Neural crest cell (in vitro differentiated cells): Measurements from ENCODE around the gene C1orf105. TPM values are rescaled to one million over a fixed set of nuclear protein-coding genes. Genes with fewer than 3 reads are reported as not detected.

Experiments
- DNase-seq: peaks from one replicate; pipeline ENCODE4 v3.0.0; 2021; ENCODE audit warnings: low read depth, mixed read lengths, low spot score
- H3K27ac Mint-ChIP-seq: one replicate; pipeline ENCODE4 v1.8.0; 2021; ENCODE audit warnings: mild to moderate bottlenecking, mixed read lengths; ENCODE audit not compliant: unreplicated experiment
- H3K27me3 Mint-ChIP-seq: 2 replicates; pipeline ENCODE4 v1.8.0; 2021; ENCODE audit warnings: low read depth, mild to moderate bottlenecking, mixed read lengths
- H3K36me3 Mint-ChIP-seq: 2 replicates; pipeline ENCODE4 v1.8.0; 2021; ENCODE audit warnings: low read depth, mild to moderate bottlenecking, mixed read lengths
- H3K4me1 Mint-ChIP-seq: 2 replicates; pipeline ENCODE4 v1.8.0; 2021; ENCODE audit warnings: mixed read lengths
- H3K4me3 Mint-ChIP-seq: one replicate; pipeline ENCODE4 v1.8.0; 2021; ENCODE audit warnings: mild to moderate bottlenecking, mixed read lengths
- H3K9me3 Mint-ChIP-seq: 2 replicates; pipeline ENCODE4 v1.8.0; 2021; ENCODE audit warnings: mixed read lengths
- total RNA-seq: library from RNA; stranded (reverse); gene quantifications from 2 replicates; pipeline ENCODE4 v1.2.1, GENCODE V29; 2021
- TF ChIP-seq, protein P1 (sequence below): fragments of 200-600 bp; sonication (generic); conservative IDR thresholded peaks from 2 replicates; pipeline ENCODE4 v1.5.0; 2021; ENCODE audit warnings: antibody characterized with exemption, mild to moderate bottlenecking

Gene C1orf105
- total RNA-seq, 1 donor from 2014 or later = not detected

GRCh38 chr1:172395576-172395975 lies 24.9 kb upstream of the C1orf105 start:
- Mint-ChIP-seq H3K4me1 (peaks cover 64% of the 10 kb centered on the region), H3K36me3 (no peaks in the 10 kb centered on the region), H3K27me3 (no peaks in the 10 kb centered on the region), H3K27ac (no peak overlapping the region), H3K4me3 (no peak overlapping the region), H3K9me3 (no peaks in the 10 kb centered on the region)
- TF ChIP-seq, protein P1, sequence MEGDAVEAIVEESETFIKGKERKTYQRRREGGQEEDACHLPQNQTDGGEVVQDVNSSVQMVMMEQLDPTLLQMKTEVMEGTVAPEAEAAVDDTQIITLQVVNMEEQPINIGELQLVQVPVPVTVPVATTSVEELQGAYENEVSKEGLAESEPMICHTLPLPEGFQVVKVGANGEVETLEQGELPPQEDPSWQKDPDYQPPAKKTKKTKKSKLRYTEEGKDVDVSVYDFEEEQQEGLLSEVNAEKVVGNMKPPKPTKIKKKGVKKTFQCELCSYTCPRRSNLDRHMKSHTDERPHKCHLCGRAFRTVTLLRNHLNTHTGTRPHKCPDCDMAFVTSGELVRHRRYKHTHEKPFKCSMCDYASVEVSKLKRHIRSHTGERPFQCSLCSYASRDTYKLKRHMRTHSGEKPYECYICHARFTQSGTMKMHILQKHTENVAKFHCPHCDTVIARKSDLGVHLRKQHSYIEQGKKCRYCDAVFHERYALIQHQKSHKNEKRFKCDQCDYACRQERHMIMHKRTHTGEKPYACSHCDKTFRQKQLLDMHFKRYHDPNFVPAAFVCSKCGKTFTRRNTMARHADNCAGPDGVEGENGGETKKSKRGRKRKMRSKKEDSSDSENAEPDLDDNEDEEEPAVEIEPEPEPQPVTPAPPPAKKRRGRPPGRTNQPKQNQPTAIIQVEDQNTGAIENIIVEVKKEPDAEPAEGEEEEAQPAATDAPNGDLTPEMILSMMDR = no peak
- DNase-seq = no peak

DNA sequence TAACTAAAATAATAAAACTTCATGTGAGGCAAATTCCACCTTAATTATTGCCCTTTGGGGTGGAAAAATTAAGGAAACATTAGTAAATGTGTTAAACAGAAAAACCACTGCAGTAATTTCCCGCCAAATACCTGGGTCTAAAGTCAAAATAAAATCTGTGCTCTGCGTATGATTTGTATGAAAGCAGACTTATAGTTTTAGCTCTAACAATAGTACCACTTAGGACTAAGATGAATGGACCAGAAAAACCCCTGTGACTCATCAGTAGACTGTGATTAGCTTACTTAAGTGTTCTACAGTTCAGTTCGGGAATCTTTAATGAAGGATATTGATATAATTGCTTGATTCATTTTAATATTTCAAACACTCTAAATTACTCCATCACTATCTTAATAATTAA lies 23.3 kb upstream of the C1orf105 start:
- TF ChIP-seq, protein P1 = no peak
- H3K9me3 Mint-ChIP-seq = no peaks in the 10 kb centered on the region
- no peaks in the 10 kb centered on the region for H3K27me3 Mint-ChIP-seq
- DNase-seq = no peak
- peaks cover 55% of the 10 kb centered on the region for H3K4me1 Mint-ChIP-seq
- H3K27ac Mint-ChIP-seq = no peak overlapping the region
- no peak overlapping the region for H3K4me3 Mint-ChIP-seq
- H3K36me3 Mint-ChIP-seq = no peaks in the 10 kb centered on the region

- no peak for DNase-seq
- H3K27me3 Mint-ChIP-seq = no peaks in the 10 kb centered on the region
- H3K36me3 Mint-ChIP-seq = no peaks in the 10 kb centered on the region
- no peak overlapping the region for H3K27ac Mint-ChIP-seq
- no peaks in the 10 kb centered on the region for H3K9me3 Mint-ChIP-seq
- H3K4me1 Mint-ChIP-seq = peaks cover 55% of the 10 kb centered on the region
- TF ChIP-seq, protein P1 = no peak
- no peak overlapping the region for H3K4me3 Mint-ChIP-seq
Measured at GRCh38 chr1:172397633-172398032, 22.9 kb upstream of the C1orf105 start.

DNA sequence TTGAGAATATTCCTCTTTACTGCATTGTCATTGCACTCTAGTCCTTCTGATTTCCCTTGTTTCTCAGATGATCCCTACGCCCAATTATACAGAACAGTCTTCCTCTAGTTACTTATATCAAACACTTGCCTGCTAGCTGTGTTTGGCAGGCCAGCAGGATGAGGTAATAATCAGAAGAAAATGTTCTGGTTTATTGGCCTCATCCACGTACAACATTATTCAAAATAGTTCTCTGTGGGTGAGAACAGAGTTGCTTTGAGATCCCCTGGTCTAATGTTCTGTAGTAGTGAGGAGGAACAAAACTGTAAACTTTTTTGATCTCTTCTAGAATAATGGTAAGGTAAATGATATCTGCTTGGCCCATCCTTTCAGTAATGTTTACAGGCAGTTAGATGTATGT lies 22.3 kb upstream of the C1orf105 start:
- no peaks in the 10 kb centered on the region for H3K36me3 Mint-ChIP-seq
- DNase-seq = no peak
- TF ChIP-seq, protein P1 = no peak
- H3K4me3 Mint-ChIP-seq = no peak overlapping the region
- no peaks in the 10 kb centered on the region for H3K27me3 Mint-ChIP-seq
- peaks cover 52% of the 10 kb centered on the region for H3K4me1 Mint-ChIP-seq
- H3K27ac Mint-ChIP-seq = no peak overlapping the region
- H3K9me3 Mint-ChIP-seq = no peaks in the 10 kb centered on the region

DNA sequence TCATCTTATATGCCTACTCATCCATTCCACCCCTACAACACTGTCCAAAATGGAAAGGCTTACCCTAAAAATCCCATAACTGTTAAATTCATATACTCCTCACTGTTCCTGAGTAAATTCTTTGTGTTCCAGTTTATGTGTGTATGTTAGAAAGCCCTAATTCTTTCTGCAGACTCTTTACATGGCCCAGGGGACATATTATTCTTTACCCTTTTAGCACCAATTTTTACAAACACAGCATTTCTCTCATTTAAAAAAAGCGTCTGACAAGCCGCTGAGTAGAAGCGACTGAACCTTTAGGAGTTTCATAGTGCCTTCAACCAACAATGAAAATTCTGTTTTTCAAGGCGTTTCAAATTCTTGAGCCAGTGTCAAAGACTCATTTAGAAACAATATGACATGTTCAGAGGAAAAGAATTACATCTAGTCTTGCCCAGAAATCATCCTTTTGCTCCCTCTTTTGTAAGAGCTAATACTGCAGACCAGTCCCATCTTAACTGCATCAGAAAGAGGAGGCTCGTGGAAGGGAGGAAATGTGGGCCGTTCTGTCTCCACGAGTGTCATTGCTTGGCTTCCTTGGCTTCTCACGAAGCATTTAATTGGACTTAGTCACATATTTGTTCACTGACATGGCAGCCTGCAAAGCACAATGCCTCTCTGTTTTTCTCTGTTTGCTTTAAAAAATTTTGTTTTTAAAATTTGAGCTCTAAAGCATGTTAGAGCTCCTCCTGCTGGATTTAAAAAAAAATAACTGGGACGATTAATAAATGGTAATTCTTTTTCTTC lies 21.3 kb upstream of the C1orf105 start:
- no peaks in the 10 kb centered on the region for H3K36me3 Mint-ChIP-seq
- H3K4me3 Mint-ChIP-seq = peak overlapping the region; percentile 48
- no peaks in the 10 kb centered on the region for H3K9me3 Mint-ChIP-seq
- peak; percentile 24 for DNase-seq
- TF ChIP-seq, protein P1 = peak; percentile 80
- peak overlapping the region; percentile 94 for H3K27ac Mint-ChIP-seq
- H3K4me1 Mint-ChIP-seq = peaks cover 48% of the 10 kb centered on the region
- no peaks in the 10 kb centered on the region for H3K27me3 Mint-ChIP-seq
